Psoas muscle (tissue), 8 donors: ENCODE results near the gene L1TD1. TPM values are rescaled to one million over a fixed set of nuclear protein-coding genes. Genes with fewer than 3 reads are reported as not detected.
"Not testable (repeated sequence)": the region's sequence is repeated elsewhere in the genome, so short reads cannot be mapped to it uniquely, and the experiment has no call there.

Experiments used
- ATAC-seq, 4 donors: fragments of 200-7000 bp; cut with Tn5 transposase; one replicate each; pipeline ENCODE4 v1.9.1; 2020; ENCODE audit warnings: moderate library complexity in 3 of 4, mild to moderate bottlenecking in 2 of 4
- DNase-seq, 2 donors: peaks; one replicate each; pipeline ENCODE4 v3.0.0-alpha.2; 2020
- H3K27ac ChIP-seq: fragments of 200-600 bp; one replicate; pipeline ENCODE4 v1.8.0; 2022
- H3K27me3 ChIP-seq, 3 donors: fragments of 200-600 bp in 1 of 3; one replicate each; pipeline versions ENCODE4 v1.6.1 to v1.8.0; 2013 to 2022; ENCODE audit warnings: low read length in 2 of 3, mild to moderate bottlenecking in 2 of 3, moderate library complexity in 1 of 3; ENCODE audit not compliant: insufficient read depth in 3 of 3
- H3K36me3 ChIP-seq, 2 donors: fragments of 200-600 bp in 1 of 2; one replicate each; pipeline versions ENCODE4 v1.6.1 to v1.8.0; 2013 to 2022; ENCODE audit warnings: low read depth in 1 of 2, mild to moderate bottlenecking in 1 of 2, moderate library complexity in 1 of 2; ENCODE audit not compliant: insufficient read depth in 1 of 2
- H3K4me1 ChIP-seq: fragments of 200-600 bp; one replicate; pipeline ENCODE4 v1.8.0; 2022
- H3K4me3 ChIP-seq: fragments of 200-600 bp; one replicate; pipeline ENCODE4 v1.8.0; 2022; ENCODE audit warnings: mild to moderate bottlenecking
- H3K9me3 ChIP-seq: fragments of 200-600 bp; one replicate; pipeline ENCODE4 v1.8.0; 2022
- CTCF ChIP-seq: fragments of 200-600 bp; IDR thresholded peaks from one replicate; pipeline ENCODE4 v1.8.0; 2022; ENCODE audit warnings: antibody characterized with exemption
- WGBS, 3 donors: extraction: QIAGEN DNeasy Blood & Tissue Kit; methylation state at CpG; one replicate each; pipeline versions ENCODE4 v1.1.6 to v1.1.7; 2013; 5-methylcytosine and 5-hydroxymethylcytosine counted together
- intact Hi-C, 2 donors: fragments of 100-400 bp; cut with DNase I; formaldehyde crosslinking; loops; one replicate each; pipeline versions ENCODE4 v1.11.0 to v1.14.2; 2022
- polyA plus RNA-seq, 3 donors: library from polyadenylated mRNA; stranded (reverse); fragments of 200-250 nt; gene quantifications; one replicate each; pipeline ENCODE4 v1.2.3, GENCODE V29; 2013
- total RNA-seq, 4 donors: library from RNA; stranded (reverse); fragmentation: NEBNext Ultra II Directional in 2 of 4; extraction: Animal tissue kit (Norgen Biotek cat#: 25700) in 2 of 4; gene quantifications; one replicate each; pipeline versions ENCODE4 v1.2.1 to v1.2.4, GENCODE V29; 2021 to 2023
- donor health status: healthy with polysubstance abuse.
- donor health status: DM: no; HTN: no; CAD: no; lungs with moderate emphysema.
- donor health status: Bipolar disorder and iron deficiency.
- donor health status: healthy.
- donor health status: DM: yes; HTN: yes; CAD: no.
- donor health status: DM: no; HTN: no; CAD: no.
- donor health status: DM: no; HTN: no; CAD: no.
- donor health status: DM: yes; HTN: yes; CAD: no.

Gene L1TD1
- total and polyA plus RNA-seq, 7 donors = 0.01 to 0.06 (median 0.04) TPM; not detected in 3

GRCh38 chr1:62210960-62211359 is 16.3 kb downstream of the L1TD1 start:
- ATAC-seq (no peak), DNase-seq (no peak)
- Histone ChIP-seq H3K27me3 (no peaks in the 10 kb centered on the region), H3K4me1 (no peaks in the 10 kb centered on the region), H3K36me3 (no peaks in the 10 kb centered on the region), H3K9me3 (no peaks in the 10 kb centered on the region), H3K27ac (no peak overlapping the region), H3K4me3 (no peak overlapping the region)
- 96 to 97% (median 97%) methylated on average over 1 of the region's 1 CpG for WGBS, 3 donors
- TF ChIP-seq CTCF = no peak
- intact Hi-C loops = no loop called here

GRCh38 chr1:62212411-62212810 is 17.8 kb downstream of the L1TD1 start:
- Histone ChIP-seq H3K4me1 (no peaks in the 10 kb centered on the region), H3K9me3 (no peaks in the 10 kb centered on the region), H3K27me3 (no peaks in the 10 kb centered on the region), H3K27ac (no peak overlapping the region), H3K4me3 (no peak overlapping the region), H3K36me3 (no peaks in the 10 kb centered on the region)
- 77 to 94% (median 80%) methylated on average over 6 of the region's 6 CpGs for WGBS, 3 donors
- no peak for ATAC-seq
- DNase-seq = no peak
- TF ChIP-seq CTCF = no peak
- intact Hi-C loops = no loop called here

- no peak for TF ChIP-seq CTCF
- WGBS, 3 donors = 62 to 85% (median 77%) methylated on average over 6 of the region's 6 CpGs
- no peak for ATAC-seq
- Histone ChIP-seq H3K27ac (no peak overlapping the region), H3K4me1 (no peaks in the 10 kb centered on the region), H3K9me3 (no peaks in the 10 kb centered on the region), H3K4me3 (no peak overlapping the region), H3K36me3 (no peaks in the 10 kb centered on the region), H3K27me3 (no peaks in the 10 kb centered on the region)
- intact Hi-C loops = no loop called here
- DNase-seq = no peak
These were observed 18.6 kb downstream of the L1TD1 start for GRCh38 chr1:62213075-62213914.

- no peak for DNase-seq
- no peaks in the 10 kb centered on the region for H3K4me1 ChIP-seq
- no peaks in the 10 kb centered on the region for H3K36me3 ChIP-seq
- no peak for TF ChIP-seq CTCF
- intact Hi-C loops = no loop called here
- H3K9me3 ChIP-seq = no peaks in the 10 kb centered on the region
- H3K4me3 ChIP-seq = no peak overlapping the region
- no peaks in the 10 kb centered on the region for H3K27me3 ChIP-seq
- ATAC-seq = no peak
- WGBS, 3 donors = 59 to 65% (median 63%) methylated on average over 2 of the region's 2 CpGs
- no peak overlapping the region for H3K27ac ChIP-seq
These were observed 24.0 kb downstream of the L1TD1 start for GRCh38 chr1:62218604-62219003.

GRCh38 chr1:62220456-62220855 is 25.8 kb downstream of the L1TD1 start:
- H3K4me1 ChIP-seq, DNase-seq, H3K9me3 ChIP-seq, intact Hi-C loops, H3K27ac ChIP-seq, H3K36me3 ChIP-seq, H3K4me3 ChIP-seq, ATAC-seq, H3K27me3 ChIP-seq: not testable (repeated sequence)
- WGBS, 3 donors = 93% methylated on average over 9 of the region's 9 CpGs
